H1 (cell line): ENCODE data around the gene CD164L2. TPM values are rescaled to one million over a fixed set of nuclear protein-coding genes. Genes with fewer than 3 reads are reported as not detected.

ENCODE experiments used
- CTCF ChIA-PET: fragments of 300-600 bp; sonication (Branson Sonifier 250); formaldehyde crosslinking; loops from one replicate; lab custom pipeline; 2021; ENCODE audit not compliant: partially characterized antibody; lab: Charles Lee
- POLR2A ChIA-PET: fragments of 300-600 bp; sonication (Branson Sonifier 250); formaldehyde crosslinking; loops from one replicate; lab custom pipeline; 2021; ENCODE audit warnings: inconsistent platforms; ENCODE audit not compliant: partially characterized antibody; lab: Charles Lee
- DNase-seq, 2 experiments: peaks; one replicate each; pipeline versions ENCODE4 v3.0.0 to v3.0.0-alpha.2; 2010 to 2022; ENCODE audit warnings: low spot score in 2 of 2, low read depth in 1 of 2, mixed read lengths in 1 of 2
- FAIRE-seq: peaks from 2 replicates; lab custom pipeline; 2011; peaks lifted over from hg19 to GRCh38; lab: Jason Lieb, UNC
- H2AFZ ChIP-seq: 2 replicates; pipeline ENCODE4 v1.8.1; 2012; ENCODE audit warnings: low read length, inconsistent platforms
- H2AK5ac ChIP-seq: 2 replicates; pipeline ENCODE4 v1.6.1; 2013; ENCODE audit warnings: low read depth, low read length
- H2BK120ac ChIP-seq: replicated peaks from 2 replicates; pipeline ENCODE3; 2013; ENCODE audit warnings: low read depth, low read length, inconsistent platforms
- H2BK12ac ChIP-seq: 2 replicates; pipeline ENCODE4 v1.6.1; 2013; ENCODE audit warnings: low read depth, low read length
- H2BK15ac ChIP-seq: 2 replicates; pipeline ENCODE4 v1.6.1; 2013; ENCODE audit warnings: low read length
- H2BK20ac ChIP-seq: 2 replicates; pipeline ENCODE4 v1.6.1; 2013; ENCODE audit warnings: low read length
- H2BK5ac ChIP-seq: 2 replicates; pipeline ENCODE4 v1.6.1; 2013; ENCODE audit warnings: low read depth, low read length
- H3K14ac ChIP-seq: 2 replicates; pipeline ENCODE4 v1.6.1; 2013; ENCODE audit warnings: inconsistent platforms; ENCODE audit not compliant: insufficient read length
- H3K18ac ChIP-seq: 2 replicates; pipeline ENCODE4 v1.6.1; 2013; ENCODE audit warnings: low read length; ENCODE audit errors: extremely low read depth
- H3K23ac ChIP-seq: 2 replicates; pipeline ENCODE4 v1.6.1; 2013; ENCODE audit warnings: inconsistent platforms; ENCODE audit not compliant: insufficient read length
- H3K23me2 ChIP-seq: 2 replicates; pipeline ENCODE4 v1.6.1; 2013; ENCODE audit warnings: low read depth, low read length
- H3K27ac ChIP-seq: 2 replicates; pipeline ENCODE4 v1.6.1; 2011; ENCODE audit warnings: low read depth, low read length, inconsistent platforms
- H3K27me3 ChIP-seq, 4 experiments: replicated peaks in 1 of 4; 1 replicate in 1 of 4; 2 replicates in 3 of 4; pipeline versions ENCODE4 v1.6.1 to v1.8.1; 2011 to 2013; ENCODE audit warnings: low read length in 3 of 4, mild to moderate bottlenecking in 3 of 4, inconsistent platforms in 2 of 4, mixed read lengths in 2 of 4, moderate library complexity in 1 of 4; ENCODE audit not compliant: control insufficient read depth in 3 of 4, insufficient read depth in 3 of 4; ENCODE audit errors: extremely low read depth in 1 of 4
- H3K36me3 ChIP-seq, 4 experiments: 2 replicates each; pipeline versions ENCODE4 v1.6.1 to v1.8.1; 2011 to 2013; ENCODE audit warnings: mild to moderate bottlenecking in 4 of 4, low read length in 3 of 4, moderate library complexity in 2 of 4, control low read depth in 1 of 4, inconsistent platforms in 1 of 4; ENCODE audit not compliant: insufficient read depth in 4 of 4, control insufficient read depth in 2 of 4
- H3K4ac ChIP-seq: replicated peaks from 2 replicates; pipeline ENCODE3; 2013; ENCODE audit warnings: low read length, low read depth, mixed read lengths, inconsistent platforms; ENCODE audit not compliant: insufficient read length
- H3K4me1 ChIP-seq, 4 experiments: replicated peaks in 1 of 4; 1 replicate in 1 of 4; 2 replicates in 3 of 4; pipeline versions ENCODE4 v1.6.1 to v1.8.1; 2011 to 2013; ENCODE audit warnings: low read length in 3 of 4, inconsistent platforms in 2 of 4, mixed read lengths in 1 of 4; ENCODE audit not compliant: insufficient read depth in 4 of 4, control insufficient read depth in 3 of 4
- H3K4me2 ChIP-seq, 2 experiments: 2 replicates each; pipeline versions ENCODE4 v1.6.1 to v1.8.1; 2011 to 2013; ENCODE audit warnings: low read depth in 2 of 2, low read length in 2 of 2, control low read depth in 1 of 2, inconsistent platforms in 1 of 2, mild to moderate bottlenecking in 1 of 2; ENCODE audit not compliant: insufficient read depth in 1 of 2
- H3K4me3 ChIP-seq, 4 experiments: fragments of 200-600, 300-600 bp in 1 of 4; sonication (generic), shearing (Covaris generic), sonication (Bioruptor Twin) in 1 of 4; 2 replicates each; pipeline versions ENCODE4 v1.5.1 to v1.8.1; 2011 to 2016; ENCODE audit warnings: low read length in 4 of 4, low read depth in 3 of 4, control low read depth in 2 of 4, inconsistent platforms in 2 of 4, mild to moderate bottlenecking in 2 of 4, mixed read lengths in 1 of 4, moderate library complexity in 1 of 4; ENCODE audit not compliant: insufficient read depth in 2 of 4; ENCODE audit errors: extremely low read depth in 1 of 4
- H3K56ac ChIP-seq: replicated peaks from 2 replicates; pipeline ENCODE3; 2013; ENCODE audit warnings: low read depth, mild to moderate bottlenecking, mixed read lengths, low read length, inconsistent platforms; ENCODE audit not compliant: insufficient read length
- H3K79me1 ChIP-seq: 2 replicates; pipeline ENCODE4 v1.6.1; 2013; ENCODE audit warnings: low read depth, low read length, control low read depth
- H3K79me2 ChIP-seq, 2 experiments: 2 replicates each; pipeline versions ENCODE4 v1.6.1 to v1.8.1; 2012 to 2013; ENCODE audit warnings: low read length in 2 of 2, mild to moderate bottlenecking in 2 of 2, inconsistent platforms in 1 of 2; ENCODE audit not compliant: insufficient read depth in 2 of 2, control insufficient read depth in 1 of 2
- H3K9ac ChIP-seq, 4 experiments: replicated peaks in 1 of 4; 1 replicate in 1 of 4; 2 replicates in 3 of 4; pipeline versions ENCODE4 v1.6.1 to v1.8.1; 2011 to 2013; ENCODE audit warnings: low read depth in 3 of 4, low read length in 3 of 4, control low read depth in 2 of 4, mild to moderate bottlenecking in 2 of 4, moderate library complexity in 2 of 4, inconsistent platforms in 1 of 4; ENCODE audit errors: extremely low read depth in 1 of 4
- H3K9me3 ChIP-seq, 2 experiments: 2 replicates each; pipeline versions ENCODE4 v1.6.1 to v1.8.1; 2012 to 2013; ENCODE audit warnings: mild to moderate bottlenecking in 2 of 2, moderate library complexity in 2 of 2, control low read depth in 1 of 2, inconsistent platforms in 1 of 2, low read depth in 1 of 2, low read length in 1 of 2, mixed read lengths in 1 of 2; ENCODE audit not compliant: insufficient read depth in 2 of 2
- H4K20me1 ChIP-seq, 2 experiments: replicated peaks in 1 of 2; 2 replicates each; pipeline versions ENCODE3 to v1.8.1; 2011 to 2013; ENCODE audit warnings: inconsistent platforms in 2 of 2, low read length in 2 of 2, mild to moderate bottlenecking in 1 of 2; ENCODE audit not compliant: insufficient read depth in 2 of 2, control insufficient read depth in 1 of 2
- H4K5ac ChIP-seq: 2 replicates; pipeline ENCODE4 v1.6.1; 2013; ENCODE audit warnings: low read length, low read depth, mixed read lengths, inconsistent platforms; ENCODE audit not compliant: insufficient read length
- H4K8ac ChIP-seq: 2 replicates; pipeline ENCODE4 v1.8.0; 2013; ENCODE audit warnings: mild to moderate bottlenecking, moderate library complexity, low read length, inconsistent platforms; ENCODE audit not compliant: insufficient read depth; ENCODE audit errors: extremely low read depth
- H4K91ac ChIP-seq: replicated peaks from 2 replicates; pipeline ENCODE3; 2013; ENCODE audit warnings: low read length, mixed read lengths, inconsistent platforms; ENCODE audit not compliant: insufficient read length
- HDAC2 ChIP-seq, 2 experiments: fragments of 300-600 bp in 1 of 2; sonication (generic) in 1 of 2; IDR thresholded peaks; 2 replicates each; pipeline ENCODE4 v1.6.1; 2011 to 2012; ENCODE audit warnings: low read depth in 2 of 2, low read length in 2 of 2, mild to moderate bottlenecking in 2 of 2, moderate library complexity in 2 of 2, borderline replicate concordance in 1 of 2, inconsistent platforms in 1 of 2
- RNF2 ChIP-seq: fragments of 200-900, 300-1000 bp; sonication (generic); IDR thresholded peaks from 2 replicates; pipeline ENCODE4 v1.7.1; 2016; ENCODE audit warnings: borderline replicate concordance, low read depth, mild to moderate bottlenecking, antibody characterized with exemption, low read length; ENCODE audit not compliant: poor library complexity, severe bottlenecking; ENCODE audit errors: missing control alignments
- USF2 ChIP-seq: IDR thresholded peaks from 2 replicates; pipeline ENCODE4 v1.6.1; 2011; ENCODE audit warnings: low read length, improper control_type of control experiment
- WGBS, 2 experiments: shearing (Covaris generic) in 1 of 2; methylation state at CpG; one replicate each; pipeline versions ENCODE4 v1.1.6 to v1.1.7; 2013 to 2015; ENCODE audit warnings: low lambda C conversion rate in 2 of 2, mixed read lengths in 2 of 2, inconsistent platforms in 1 of 2, low coverage in 1 of 2, missing lambda C conversion rate in 1 of 2; ENCODE audit not compliant: insufficient replicate concordance in 2 of 2, insufficient coverage in 1 of 2, insufficient read length in 1 of 2; ENCODE audit errors: extremely low coverage in 1 of 2, missing lambda C conversion rate in 1 of 2; 5-methylcytosine and 5-hydroxymethylcytosine counted together
- polyA plus RNA-seq, 7 experiments: library from polyadenylated mRNA; depleted of rRNA in 3 of 7; stranded (reverse) in 5 of 7; unstranded in 2 of 7; fragments of >200 nt in 5 of 7; fragments of 200-250 nt in 2 of 7; gene quantifications; 1 replicate in 5 of 7; 2 replicates in 1 of 7; 4 replicates in 1 of 7; pipeline versions ENCODE4 v1.2.1 to v1.2.3, GENCODE V29; 2011 to 2013; ENCODE audit warnings: missing spikeins in 2 of 7, mixed read lengths in 2 of 7
- total RNA-seq: library from RNA; stranded (reverse); fragmentation: NEBNext Ultra II Directional; extraction: Animal tissue kit (Norgen Biotek cat#: 25700); gene quantifications from 2 replicates; pipeline ENCODE4 v1.2.1, GENCODE V29; 2021

CD164L2 gene
- total and polyA plus RNA-seq, 2 of the 8 experiments (the other 6 are each of a cell fraction or from before 2014, with no cell fraction given), result 3.3 TPM

GRCh38 chr1:27397110-27397509 lies 14.0 kb upstream of the CD164L2 start:
- TF ChIP-seq USF2, result no peak
- no peak for TF ChIP-seq RNF2
- no peak for TF ChIP-seq HDAC2 (IDR thresholded peaks at IDR 0.05; ENCODE audit: borderline replicate concordance in 1 of 2, low read depth in 2 of 2, low read length in 2 of 2)
- H3K4me2 ChIP-seq, result no peak overlapping the region
- no peak overlapping the region for H3K23ac ChIP-seq
- no peak overlapping the region for H2BK120ac ChIP-seq
- no peak overlapping the region for H4K5ac ChIP-seq
- no peak overlapping the region for H3K27ac ChIP-seq
- H3K18ac ChIP-seq, result no peak overlapping the region; the same call in 1 of the 2 replicates
- H3K79me1 ChIP-seq, result no peaks in the 10 kb centered on the region
- no peaks in the 10 kb centered on the region for H3K36me3 ChIP-seq
- H2BK15ac ChIP-seq, result no peak overlapping the region; the same call in 1 of the 2 replicates
- peaks cover 4% of the 10 kb centered on the region for H3K23me2 ChIP-seq
- CTCF ChIA-PET, result interaction anchor here (0.6 to 37.8 kb wide), 31 partner anchors 9 to 352 kb away, joined by 3 to 863 read pairs (median 4); partner anchors contain the start of genes AHDC1, GPR3 and MAP3K6
- no peak overlapping the region for H2BK12ac ChIP-seq
- H3K4me1 ChIP-seq, result peaks cover 4 to 25% (median 7%) of the 10 kb centered on the region in 4 experiments
- 95% methylated on average over 3 of the region's 3 CpGs; no CpG with 5 or more reads in 1 of the 2 experiments for WGBS, 2 experiments
- no peak overlapping the region for H4K8ac ChIP-seq
- no peak for FAIRE-seq
- no peak overlapping the region for H3K14ac ChIP-seq
- no peak overlapping the region for H4K91ac ChIP-seq
- no peaks in the 10 kb centered on the region for H3K79me2 ChIP-seq
- no peak overlapping the region for H3K4ac ChIP-seq
- no peaks in the 10 kb centered on the region for H3K9me3 ChIP-seq
- H3K27me3 ChIP-seq, result no peaks in the 10 kb centered on the region
- H3K9ac ChIP-seq, result no peak overlapping the region
- H2BK20ac ChIP-seq, result peak overlapping the region; percentile 72; the same call in 1 of the 2 replicates
- H3K4me3 ChIP-seq, result no peak overlapping the region
- no peak overlapping the region for H3K56ac ChIP-seq
- H2AFZ ChIP-seq, result no peak overlapping the region
- no peak for DNase-seq
- POLR2A ChIA-PET, result interaction anchor here (0.8 to 2.1 kb wide), 6 partner anchors 39 to 210 kb away, joined by 3 to 8 read pairs (median 4); partner anchors contain the start of gene SYTL1
- peaks cover 2 to 10% of the 10 kb centered on the region in 2 experiments for H4K20me1 ChIP-seq
- no peak overlapping the region for H2AK5ac ChIP-seq
- no peak overlapping the region for H2BK5ac ChIP-seq
